IPS-18c (cell line): ENCODE results near the gene TMEM191C.
A peak's percentile ranks its signal among the peaks of the same experiment; 100 is the strongest.
"Not testable (repeated sequence)": the region's sequence is repeated elsewhere in the genome, so short reads cannot be mapped to it uniquely, and the experiment has no call there.

Experiments
- H3K4me3 ChIP-seq: 2 replicates; pipeline ENCODE4 v1.7.0; 2013; ENCODE audit warnings: low read depth, mild to moderate bottlenecking, low read length, moderate library complexity; ENCODE audit not compliant: insufficient read depth
- H3K9me3 ChIP-seq: one replicate; pipeline ENCODE4 v1.6.1; 2013; ENCODE audit warnings: mild to moderate bottlenecking, low read length, moderate library complexity; ENCODE audit not compliant: control insufficient read depth, insufficient read depth

The TMEM191C gene

GRCh38 chr22:21457023-21457787 lies 10.0 kb upstream of the TMEM191C start:
- H3K9me3 ChIP-seq = no peaks in the 10 kb centered on the region
- no peak overlapping the region for H3K4me3 ChIP-seq

- H3K9me3 ChIP-seq, H3K4me3 ChIP-seq: not testable (repeated sequence)
These were observed 4.5 kb upstream of the TMEM191C start for GRCh38 chr22:21462672-21463071.

GRCh38 chr22:21468194-21469096 lies 1.3 kb downstream of the TMEM191C start:
- peak overlapping the region; percentile 31; the same call in 1 of the 2 replicates for H3K4me3 ChIP-seq
- H3K9me3 ChIP-seq = not testable (repeated sequence)

DNA sequence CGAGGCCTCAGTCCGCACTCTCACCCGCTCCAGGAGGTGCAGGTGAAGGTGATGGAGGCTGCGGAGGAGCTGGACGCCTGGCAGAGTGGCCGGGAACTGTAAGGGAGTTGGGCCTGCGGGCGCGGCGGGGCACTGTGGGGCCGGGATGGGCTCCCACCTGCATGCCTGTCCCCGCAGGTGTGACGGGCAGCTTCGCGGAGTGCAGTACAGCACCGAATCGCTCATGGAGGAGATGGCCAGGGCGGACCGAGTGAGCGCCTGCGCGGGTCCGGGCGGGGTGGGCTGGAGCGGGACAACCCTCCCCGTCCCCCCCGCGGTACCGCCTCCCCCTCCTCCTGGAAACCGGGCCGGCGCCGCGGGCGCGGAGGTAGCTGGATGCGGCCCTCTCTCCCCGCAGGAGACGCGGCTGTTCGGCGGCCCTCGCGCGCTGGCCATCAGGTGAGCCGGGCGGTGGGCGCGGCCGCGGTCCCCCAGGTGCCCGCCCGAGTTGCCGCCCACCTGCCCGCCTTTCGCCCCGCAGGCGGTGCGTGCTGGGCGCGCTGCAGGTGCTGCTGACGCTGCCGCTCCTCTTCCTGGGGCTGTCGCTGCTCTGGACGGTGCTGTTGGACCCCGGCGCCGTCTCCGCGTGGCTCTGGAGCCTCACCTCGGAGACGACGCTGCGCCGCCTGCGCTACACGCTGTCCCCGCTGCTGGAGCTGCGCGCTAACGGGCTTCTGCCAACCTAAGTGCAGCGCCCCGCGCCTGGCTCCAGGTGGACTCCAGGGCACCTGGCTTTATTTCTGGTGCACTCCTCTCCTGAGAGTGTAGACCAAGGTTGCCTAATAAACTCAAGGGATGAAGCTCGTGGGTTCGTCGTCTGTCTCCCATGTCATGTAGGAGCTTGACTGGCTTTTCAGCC lies 2.2 kb downstream of the TMEM191C start:
- H3K9me3 ChIP-seq, H3K4me3 ChIP-seq: not testable (repeated sequence)

DNA sequence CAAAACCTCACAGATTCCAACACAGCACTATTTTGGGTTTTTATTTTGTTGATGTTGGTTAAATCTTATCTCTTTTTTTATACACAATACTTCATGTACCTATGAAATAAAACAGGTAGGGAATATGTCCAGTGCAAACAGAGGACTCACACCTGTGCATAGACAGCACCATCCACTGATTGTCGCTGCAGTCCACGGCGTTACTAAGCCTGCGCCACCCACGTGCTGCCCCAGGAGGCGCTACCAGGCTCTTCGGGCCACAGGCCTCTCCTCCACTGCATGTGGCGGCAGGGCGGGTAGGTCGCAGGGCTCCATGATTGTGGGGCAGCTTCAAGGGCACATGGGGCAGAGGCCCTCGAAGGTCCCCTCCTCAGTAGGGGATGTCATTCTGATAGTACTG lies 5.8 kb downstream of the TMEM191C start:
- not testable (repeated sequence) for H3K9me3 ChIP-seq, H3K4me3 ChIP-seq

- H3K9me3 ChIP-seq, H3K4me3 ChIP-seq: not testable (repeated sequence)
These were observed 6.5 kb downstream of the TMEM191C start for GRCh38 chr22:21473664-21474063.

- not testable (repeated sequence) for H3K9me3 ChIP-seq, H3K4me3 ChIP-seq
These were observed 16.9 kb downstream of the TMEM191C start for GRCh38 chr22:21484039-21484438.

GRCh38 chr22:21487723-21488122 lies 20.5 kb downstream of the TMEM191C start:
- H3K9me3 ChIP-seq, H3K4me3 ChIP-seq: not testable (repeated sequence)

- not testable (repeated sequence) for H3K9me3 ChIP-seq, H3K4me3 ChIP-seq
These were observed 22.0 kb downstream of the TMEM191C start for GRCh38 chr22:21489149-21489680.

DNA sequence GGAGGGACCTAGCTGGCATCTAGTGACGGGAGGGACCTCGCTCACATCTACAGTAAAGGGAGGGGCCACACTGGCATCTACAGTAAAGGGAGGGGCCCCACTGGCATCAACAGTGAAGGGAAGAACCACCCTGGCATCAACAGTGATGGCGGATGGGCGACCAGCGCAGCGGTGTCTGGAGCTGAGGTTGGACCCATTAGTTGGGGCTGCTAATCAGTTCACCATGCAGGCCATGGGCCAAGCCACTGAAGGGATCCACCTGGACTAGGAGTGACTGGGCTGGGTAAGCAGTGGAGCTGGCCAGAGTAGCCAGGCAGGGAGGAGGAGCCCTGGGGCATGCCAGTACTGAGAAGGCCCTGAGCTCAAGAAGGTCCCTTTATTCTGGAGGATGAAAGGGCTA lies 23.4 kb downstream of the TMEM191C start:
- not testable (repeated sequence) for H3K4me3 ChIP-seq

DNA sequence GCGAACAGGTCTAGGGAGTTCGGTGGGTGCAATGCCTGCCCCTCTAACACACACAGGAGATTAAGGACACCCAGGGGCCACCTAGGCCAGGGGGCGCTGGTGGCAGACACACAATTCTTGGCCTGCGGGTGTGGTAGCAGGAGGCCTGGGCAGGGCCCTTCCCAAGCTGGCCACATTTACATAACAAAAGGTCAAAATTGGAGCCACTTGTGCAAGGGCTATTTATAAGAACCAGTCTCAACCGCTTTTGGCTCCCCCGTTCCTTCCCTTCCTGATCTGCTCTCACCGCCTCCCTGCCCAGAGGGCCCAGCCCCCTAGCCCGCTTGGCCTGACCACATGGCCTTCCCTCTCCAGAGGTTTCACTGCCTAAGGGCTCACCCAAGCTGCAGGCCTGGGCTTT lies 25.1 kb downstream of the TMEM191C start:
- H3K9me3 ChIP-seq, H3K4me3 ChIP-seq: not testable (repeated sequence)

More for the DNA sequence above, 23.4 kb downstream of the TMEM191C start:
- not testable (repeated sequence) for H3K9me3 ChIP-seq

- H3K4me3 ChIP-seq, H3K9me3 ChIP-seq: not testable (repeated sequence)
These were observed 26.9 kb downstream of the TMEM191C start for GRCh38 chr22:21493789-21494782.

GRCh38 chr22:21497984-21498383 lies 30.8 kb downstream of the TMEM191C start:
- not testable (repeated sequence) for H3K4me3 ChIP-seq, H3K9me3 ChIP-seq

GRCh38 chr22:21498489-21498888 lies 31.3 kb downstream of the TMEM191C start:
- not testable (repeated sequence) for H3K9me3 ChIP-seq, H3K4me3 ChIP-seq

GRCh38 chr22:21499623-21500506 lies 32.7 kb downstream of the TMEM191C start:
- H3K9me3 ChIP-seq, H3K4me3 ChIP-seq: not testable (repeated sequence)
